T follicular helper cell (primary cell): ENCODE data around the gene ADORA3.

Experiments used
- DNase-seq: peaks from one replicate; pipeline ENCODE4 v3.0.0-alpha.2; 2020; ENCODE audit warnings: low read depth

The ADORA3 gene

GRCh38 chr1:111474521-111474920 lies 28.9 kb downstream of the ADORA3 start:
- no peak for DNase-seq

- DNase-seq: no peak
Measured at GRCh38 chr1:111474106-111474505, 29.3 kb downstream of the ADORA3 start.

DNA sequence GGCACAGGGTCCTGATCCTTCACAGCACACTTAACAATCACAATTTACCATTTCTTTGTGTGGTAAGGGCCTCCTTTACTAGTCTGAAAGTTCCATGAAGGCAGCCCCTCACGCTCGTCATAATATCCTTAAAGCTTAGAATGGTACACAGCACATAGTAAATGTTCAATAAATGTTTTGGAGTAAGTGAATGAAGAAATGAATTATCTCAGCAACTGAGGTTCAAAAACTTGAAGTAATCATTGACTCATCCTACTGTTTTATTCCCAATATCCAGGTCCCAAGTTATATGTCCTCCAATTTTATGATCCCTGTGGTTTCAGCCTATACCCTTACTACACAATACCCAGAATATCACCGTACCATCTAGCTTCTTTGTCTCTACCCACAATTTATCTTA lies 31.9 kb downstream of the ADORA3 start:
- no peak for DNase-seq

DNA sequence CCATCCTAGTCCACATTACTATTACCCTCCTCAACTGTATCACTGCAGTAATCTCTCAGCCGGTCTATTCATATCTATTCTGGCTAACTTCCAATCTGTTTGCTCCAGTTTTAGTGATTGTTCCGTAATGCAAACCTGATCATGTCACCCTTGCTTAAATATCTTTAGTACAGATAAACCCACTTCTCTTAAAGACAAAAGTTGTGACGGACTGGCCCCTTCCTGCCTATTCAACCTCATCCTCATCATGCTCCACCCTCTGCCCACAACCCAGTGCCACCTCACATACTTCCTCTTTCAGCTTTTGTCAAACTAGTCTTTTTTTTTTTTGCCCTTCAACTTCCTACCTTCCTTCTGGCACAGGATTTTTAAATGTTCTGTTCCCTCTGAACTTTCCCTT lies 32.4 kb downstream of the ADORA3 start:
- peak; percentile 65 for DNase-seq

- DNase-seq: no peak
Measured at GRCh38 chr1:111470596-111470995, 32.8 kb downstream of the ADORA3 start.

DNA sequence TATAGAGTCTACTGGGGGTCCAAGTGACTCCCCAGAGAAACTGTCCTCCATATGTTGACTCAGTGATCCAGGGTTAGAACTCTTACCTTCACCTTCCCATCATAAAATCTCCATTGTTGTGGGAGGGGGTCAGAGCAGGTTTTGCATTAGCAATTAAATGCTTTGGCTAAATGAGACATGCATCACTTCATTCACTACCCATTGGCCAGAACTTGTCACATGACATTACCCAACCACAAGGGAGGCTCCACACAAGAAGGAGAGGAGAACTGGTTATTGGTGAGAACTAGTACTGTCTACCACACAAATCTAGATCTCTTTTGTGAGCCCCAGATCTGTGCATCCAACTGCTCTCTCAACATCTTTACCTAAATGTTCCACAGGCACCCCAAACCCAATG lies 33.9 kb downstream of the ADORA3 start:
- no peak for DNase-seq

DNA sequence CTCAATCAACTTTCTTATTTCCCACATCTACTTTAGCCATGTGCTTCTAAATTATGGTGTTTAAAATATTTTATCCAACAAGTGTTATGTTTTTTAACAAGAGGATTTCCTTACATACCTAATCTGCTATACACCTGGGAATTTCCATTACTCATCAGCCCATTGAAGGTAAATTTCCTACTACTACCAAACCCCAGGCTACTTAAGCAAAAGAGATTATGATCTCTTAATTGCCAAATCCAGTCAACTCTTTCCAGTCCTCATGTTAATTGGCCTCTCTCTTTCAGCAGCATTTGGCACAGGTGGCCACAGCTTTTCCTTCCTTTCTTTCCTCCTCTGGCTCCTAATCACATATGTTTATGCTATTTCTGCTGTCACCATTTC lies 34.7 kb downstream of the ADORA3 start:
- no peak for DNase-seq

DNA sequence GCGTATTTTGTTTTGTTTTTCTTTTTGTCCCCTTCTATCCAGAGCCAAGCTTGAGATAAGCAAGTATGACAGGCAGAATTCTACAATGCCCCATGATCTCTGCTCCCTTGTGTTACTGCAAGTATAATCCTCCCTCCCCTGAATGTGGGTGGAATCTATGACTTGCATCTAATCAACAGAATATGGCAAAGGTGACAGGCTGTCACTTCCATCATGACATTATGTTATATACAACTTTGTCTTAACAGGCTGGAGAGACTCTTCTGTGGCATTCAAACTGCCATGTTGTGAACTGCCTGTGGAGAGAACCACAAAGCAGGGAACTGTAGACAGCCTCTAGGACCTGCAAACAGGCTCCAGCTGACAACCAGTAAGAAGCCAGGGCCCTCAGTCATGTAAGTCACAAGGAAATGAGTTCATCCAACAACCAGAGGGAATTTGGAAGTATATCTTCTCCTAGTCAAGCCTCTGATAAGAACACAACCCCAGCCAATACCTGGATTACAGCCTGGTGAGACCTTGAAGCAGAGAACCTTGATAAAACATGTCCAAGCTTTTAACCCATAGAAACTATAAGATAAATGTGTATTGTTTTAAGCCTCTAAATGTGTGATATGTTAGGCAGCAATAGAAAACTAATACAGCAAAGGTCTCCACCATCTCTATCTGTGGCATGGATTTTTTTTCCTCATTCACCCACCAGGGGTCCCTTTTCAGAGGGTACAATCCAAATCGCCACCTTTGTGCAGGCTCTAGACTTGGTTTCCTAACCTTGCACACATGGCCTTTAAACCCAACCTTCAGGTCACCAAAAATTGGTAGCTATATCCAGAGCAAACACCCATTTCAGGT lies 35.3 kb downstream of the ADORA3 start:
- no peak for DNase-seq

GRCh38 chr1:111466480-111466879 lies 37.0 kb downstream of the ADORA3 start:
- DNase-seq: no peak

DNA sequence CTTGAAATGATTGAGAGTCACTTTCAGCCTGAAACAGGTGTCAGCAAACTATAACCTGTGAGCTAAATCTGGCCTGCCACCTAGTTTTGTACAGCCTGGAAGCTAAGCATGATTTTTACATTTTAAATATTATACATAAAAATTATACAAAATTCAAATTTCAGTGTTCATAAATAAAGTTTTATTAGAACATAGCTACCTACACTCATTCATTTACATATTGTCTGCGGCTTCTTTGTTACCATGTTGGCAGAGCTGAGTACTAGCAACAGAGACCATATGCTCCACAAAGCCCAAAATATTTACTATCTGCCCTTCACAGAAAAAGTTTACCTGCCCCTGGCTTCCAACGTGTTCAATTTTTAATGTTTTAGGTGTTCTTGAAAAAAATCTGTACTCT lies 37.7 kb downstream of the ADORA3 start:
- DNase-seq: no peak

DNA sequence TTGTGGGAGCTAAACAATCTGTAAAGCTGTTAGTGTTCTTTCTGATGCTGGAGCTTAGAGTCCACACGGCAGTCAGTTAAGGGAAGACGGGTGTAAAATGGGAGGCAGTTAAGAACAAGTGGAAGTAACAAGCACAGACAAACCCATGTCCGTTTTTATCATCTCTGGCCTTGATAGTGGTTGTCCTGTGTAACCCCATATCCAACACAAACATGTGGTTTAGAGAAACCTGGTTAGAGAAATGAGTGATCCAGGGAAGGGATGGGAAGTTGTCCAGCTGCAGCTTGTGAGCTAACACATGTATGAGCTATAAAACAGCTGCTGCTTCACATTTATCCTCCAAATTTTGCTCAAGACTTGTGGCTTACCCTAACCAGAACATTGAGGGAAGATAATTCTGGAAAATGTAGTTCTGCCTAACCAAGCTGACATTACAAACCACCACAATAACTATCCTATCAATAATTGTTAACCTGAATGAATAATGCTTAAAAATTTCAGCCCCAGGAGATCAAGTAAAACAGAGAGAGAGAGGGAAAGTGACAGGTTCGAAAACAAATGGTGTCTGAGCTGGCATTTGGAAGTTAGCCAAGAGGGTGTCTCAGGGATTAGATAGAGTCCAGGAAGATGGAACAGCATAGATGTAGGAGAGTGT lies 40.3 kb downstream of the ADORA3 start:
- DNase-seq: no peak

- DNase-seq: no peak
Measured at GRCh38 chr1:111462370-111463028, 40.9 kb downstream of the ADORA3 start.

GRCh38 chr1:111461765-111462164 lies 41.7 kb downstream of the ADORA3 start:
- no peak for DNase-seq

DNA sequence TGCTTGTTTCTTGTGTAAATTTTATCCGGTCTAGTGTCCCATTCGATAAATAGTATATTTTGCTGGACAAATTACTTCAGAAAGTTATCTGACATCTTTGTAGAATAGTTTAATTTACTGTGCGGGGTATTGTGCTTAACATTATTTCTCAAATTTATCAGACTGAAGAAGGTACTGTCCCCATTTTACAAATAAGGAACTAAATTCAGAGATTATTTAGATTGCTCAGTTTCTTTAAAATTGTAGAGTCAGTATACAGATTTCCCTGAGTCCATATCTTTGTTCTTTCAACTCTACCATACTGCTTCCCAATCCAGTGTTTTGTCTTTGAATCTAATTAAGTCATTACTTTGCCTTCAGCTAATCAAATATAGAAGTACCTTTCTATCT lies 47.8 kb downstream of the ADORA3 start:
- DNase-seq: no peak

DNA sequence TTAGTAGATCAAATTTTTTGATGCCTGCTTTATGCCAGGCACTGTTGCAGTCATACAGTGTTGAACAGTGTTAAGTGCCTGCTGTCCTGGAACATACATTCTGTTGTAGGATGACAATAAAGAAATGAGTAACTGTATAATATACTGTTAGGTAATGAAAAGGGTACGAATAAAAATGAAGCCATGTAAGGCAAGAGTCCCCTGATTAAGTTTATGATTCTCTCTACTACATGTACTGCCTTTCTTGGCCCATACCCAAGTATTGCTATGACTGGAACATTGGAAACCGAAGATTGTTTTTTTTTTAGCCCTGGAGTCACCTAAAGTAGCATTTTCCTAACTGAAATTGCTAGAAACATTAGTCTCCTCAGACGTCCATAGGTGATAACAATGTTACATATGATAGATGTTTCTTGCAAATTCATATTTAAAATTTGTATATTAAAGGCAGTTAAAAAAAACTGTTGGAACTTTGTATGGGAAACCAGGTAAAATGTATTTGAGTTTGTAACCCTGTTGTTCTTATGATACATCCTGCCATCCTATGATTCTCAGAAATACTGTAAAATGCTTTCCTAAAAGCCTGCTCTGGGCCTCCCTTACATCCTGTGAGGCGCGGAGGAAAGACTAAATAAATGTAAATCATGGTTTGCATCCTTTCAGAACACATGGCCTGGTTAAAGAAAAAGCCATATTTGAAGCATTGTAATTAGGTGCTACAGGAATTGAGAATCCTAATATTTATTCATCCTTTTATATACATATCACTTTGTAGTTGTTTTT lies 48.4 kb downstream of the ADORA3 start:
- no peak for DNase-seq

GRCh38 chr1:111453706-111454105 lies 49.7 kb downstream of the ADORA3 start:
- DNase-seq: no peak

DNA sequence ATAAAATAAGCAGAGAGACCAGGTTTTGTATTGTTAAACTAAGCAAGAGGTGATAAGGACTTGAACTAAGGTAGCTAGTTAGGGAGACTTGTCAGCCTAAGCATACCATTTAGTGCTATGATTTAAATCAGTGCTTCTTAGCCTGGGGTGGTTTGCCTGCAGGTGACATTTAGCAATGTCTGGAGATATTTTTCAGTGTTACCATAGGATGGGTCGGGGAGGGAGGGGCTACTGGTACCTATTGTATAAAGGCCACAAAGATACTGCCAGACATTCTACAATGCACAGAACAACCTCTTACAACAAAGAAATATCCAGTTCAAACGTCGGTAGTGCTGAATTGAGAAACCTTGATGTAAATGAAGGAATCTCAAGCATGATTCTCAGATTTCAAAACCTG lies 50.9 kb downstream of the ADORA3 start:
- DNase-seq: no peak

DNA sequence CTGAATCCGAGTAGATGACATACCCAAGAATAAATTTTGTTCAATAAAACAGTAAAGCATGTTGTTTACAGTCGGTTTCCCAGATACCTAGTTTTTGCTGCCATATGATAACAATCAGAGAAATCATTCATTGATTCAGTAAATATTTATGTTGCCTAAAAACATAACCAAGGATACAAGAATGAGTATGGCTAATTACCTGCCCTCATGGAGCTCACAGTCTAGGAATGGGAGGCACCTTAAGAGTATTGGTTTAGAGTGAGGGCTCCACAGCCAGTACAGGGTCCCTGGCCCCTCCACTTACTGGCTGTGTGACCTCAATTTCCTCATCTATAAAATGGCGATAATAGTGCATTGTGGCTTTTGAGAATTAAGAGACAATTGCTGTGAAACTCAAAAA lies 53.2 kb downstream of the ADORA3 start:
- no peak for DNase-seq

GRCh38 chr1:111449703-111450017 lies 53.8 kb downstream of the ADORA3 start:
- DNase-seq: no peak
